ENCODE data around the gene HBG2.

DNA sequence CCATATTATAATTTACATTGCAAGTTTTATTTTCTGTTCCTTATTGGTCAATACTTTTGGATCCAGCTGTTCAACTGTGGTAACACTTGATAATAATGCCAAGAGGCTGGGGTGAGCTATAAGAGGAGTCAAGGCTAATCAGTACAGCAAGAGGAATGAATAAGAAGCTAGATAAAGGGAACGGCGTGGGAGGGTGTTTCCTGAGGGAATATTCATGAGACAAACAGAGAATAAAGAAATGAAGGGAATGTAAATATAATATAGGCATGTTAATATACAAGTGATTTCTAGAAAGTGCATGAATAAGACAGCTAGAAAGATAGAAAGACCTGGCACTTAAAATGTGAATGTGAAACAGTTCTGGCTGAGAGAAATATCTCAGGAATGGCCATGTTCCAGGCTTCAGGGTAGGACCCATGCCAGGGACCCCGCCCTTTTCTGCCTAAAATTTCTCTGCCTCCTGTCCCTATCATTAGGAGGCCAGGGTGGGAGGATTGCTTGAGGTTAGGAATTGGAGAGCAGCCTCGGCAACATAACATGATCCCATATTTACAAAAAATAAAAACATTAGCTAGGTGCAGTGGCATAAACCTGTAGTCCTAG is 43.2 kb upstream of the HBG2 start:
- TF ChIP-seq EZH2phosphoT487 (IDR thresholded peaks at IDR 0.05; ENCODE audit: borderline replicate concordance) = no peak
- TF ChIP-seq, protein P1, sequence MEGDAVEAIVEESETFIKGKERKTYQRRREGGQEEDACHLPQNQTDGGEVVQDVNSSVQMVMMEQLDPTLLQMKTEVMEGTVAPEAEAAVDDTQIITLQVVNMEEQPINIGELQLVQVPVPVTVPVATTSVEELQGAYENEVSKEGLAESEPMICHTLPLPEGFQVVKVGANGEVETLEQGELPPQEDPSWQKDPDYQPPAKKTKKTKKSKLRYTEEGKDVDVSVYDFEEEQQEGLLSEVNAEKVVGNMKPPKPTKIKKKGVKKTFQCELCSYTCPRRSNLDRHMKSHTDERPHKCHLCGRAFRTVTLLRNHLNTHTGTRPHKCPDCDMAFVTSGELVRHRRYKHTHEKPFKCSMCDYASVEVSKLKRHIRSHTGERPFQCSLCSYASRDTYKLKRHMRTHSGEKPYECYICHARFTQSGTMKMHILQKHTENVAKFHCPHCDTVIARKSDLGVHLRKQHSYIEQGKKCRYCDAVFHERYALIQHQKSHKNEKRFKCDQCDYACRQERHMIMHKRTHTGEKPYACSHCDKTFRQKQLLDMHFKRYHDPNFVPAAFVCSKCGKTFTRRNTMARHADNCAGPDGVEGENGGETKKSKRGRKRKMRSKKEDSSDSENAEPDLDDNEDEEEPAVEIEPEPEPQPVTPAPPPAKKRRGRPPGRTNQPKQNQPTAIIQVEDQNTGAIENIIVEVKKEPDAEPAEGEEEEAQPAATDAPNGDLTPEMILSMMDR (conservative IDR thresholded peaks at IDR 0.05; ENCODE audit: low read length) = no peak

Measured in Loucy (cell line).